HFF-Myc (cell line): ENCODE data around the gene CAPN12.
A peak's percentile ranks its signal among the peaks of the same experiment; 100 is the strongest.

Source experiments
- DNase-seq: peaks from one replicate; pipeline ENCODE4 v3.0.0-alpha.2; 2011; ENCODE audit warnings: low read depth; ENCODE audit errors: extremely low read depth
- H3K4me3 ChIP-seq: replicated peaks from 2 replicates; pipeline ENCODE4 v1.5.1; 2011; ENCODE audit warnings: low read depth, mild to moderate bottlenecking, control low read depth, low read length
- TF ChIP-seq, protein P1 (sequence below): IDR thresholded peaks from 2 replicates; pipeline ENCODE4 v1.5.1; 2012; ENCODE audit warnings: mild to moderate bottlenecking, low read depth, low read length, control low read depth; ENCODE audit errors: missing control alignments

The CAPN12 gene

DNA sequence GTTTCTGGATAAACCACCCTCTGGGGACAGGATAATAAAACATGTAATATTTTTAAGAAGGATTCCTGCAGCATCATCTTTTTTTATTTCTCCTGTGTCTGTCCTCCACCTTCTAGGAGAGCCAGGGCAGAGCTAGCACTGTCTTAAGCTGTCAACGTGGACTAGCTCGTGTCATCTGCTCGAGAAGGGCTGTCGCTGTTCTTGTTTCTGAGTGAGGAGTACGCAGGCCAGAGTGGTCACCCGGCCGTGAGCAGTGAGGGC, 13.9 kb downstream of the CAPN12 start:
- DNase-seq, result no peak
- TF ChIP-seq, protein P1, sequence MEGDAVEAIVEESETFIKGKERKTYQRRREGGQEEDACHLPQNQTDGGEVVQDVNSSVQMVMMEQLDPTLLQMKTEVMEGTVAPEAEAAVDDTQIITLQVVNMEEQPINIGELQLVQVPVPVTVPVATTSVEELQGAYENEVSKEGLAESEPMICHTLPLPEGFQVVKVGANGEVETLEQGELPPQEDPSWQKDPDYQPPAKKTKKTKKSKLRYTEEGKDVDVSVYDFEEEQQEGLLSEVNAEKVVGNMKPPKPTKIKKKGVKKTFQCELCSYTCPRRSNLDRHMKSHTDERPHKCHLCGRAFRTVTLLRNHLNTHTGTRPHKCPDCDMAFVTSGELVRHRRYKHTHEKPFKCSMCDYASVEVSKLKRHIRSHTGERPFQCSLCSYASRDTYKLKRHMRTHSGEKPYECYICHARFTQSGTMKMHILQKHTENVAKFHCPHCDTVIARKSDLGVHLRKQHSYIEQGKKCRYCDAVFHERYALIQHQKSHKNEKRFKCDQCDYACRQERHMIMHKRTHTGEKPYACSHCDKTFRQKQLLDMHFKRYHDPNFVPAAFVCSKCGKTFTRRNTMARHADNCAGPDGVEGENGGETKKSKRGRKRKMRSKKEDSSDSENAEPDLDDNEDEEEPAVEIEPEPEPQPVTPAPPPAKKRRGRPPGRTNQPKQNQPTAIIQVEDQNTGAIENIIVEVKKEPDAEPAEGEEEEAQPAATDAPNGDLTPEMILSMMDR, result no peak
- no peak overlapping the region for H3K4me3 ChIP-seq

DNA sequence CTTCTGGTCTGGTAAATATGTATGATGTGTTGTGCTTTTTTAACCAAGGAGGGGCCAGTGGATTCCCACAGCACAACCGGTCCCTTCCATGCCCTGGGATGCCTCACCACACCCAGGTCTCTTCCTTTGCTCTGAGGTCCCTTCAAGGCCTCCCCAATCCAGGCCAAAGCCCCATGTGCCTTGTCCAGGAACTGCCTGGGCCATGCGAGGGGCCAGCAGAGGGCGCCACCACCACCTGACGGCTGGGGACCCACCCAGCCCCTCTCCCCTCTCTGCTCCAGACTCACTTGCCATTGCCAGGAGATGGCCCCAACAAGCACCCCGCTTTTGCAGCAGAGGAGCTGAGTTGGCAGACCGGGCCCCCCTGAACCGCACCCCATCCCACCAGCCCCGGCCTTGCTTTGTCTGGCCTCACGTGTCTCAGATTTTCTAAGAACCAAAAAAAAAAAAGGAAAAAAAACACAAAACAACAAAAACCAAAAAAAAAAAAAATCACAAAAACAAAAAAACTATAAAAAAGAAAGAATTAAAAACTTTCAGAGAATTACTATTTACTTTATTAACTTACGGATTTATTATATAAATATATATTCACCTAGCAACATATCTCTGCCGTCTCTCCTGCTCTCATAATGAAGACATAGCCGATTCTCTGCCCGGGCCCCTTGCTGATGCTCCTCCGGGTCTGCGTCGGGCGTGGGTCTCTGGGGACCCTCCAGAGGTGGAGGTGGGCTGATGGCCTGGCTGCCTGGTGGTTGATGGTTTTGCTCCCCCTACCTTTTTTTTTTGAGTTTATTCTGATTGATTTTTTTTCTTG, 14.4 kb downstream of the CAPN12 start:
- H3K4me3 ChIP-seq, result no peak overlapping the region
- TF ChIP-seq, protein P1, result peak; percentile 87
- DNase-seq, result no peak

DNA sequence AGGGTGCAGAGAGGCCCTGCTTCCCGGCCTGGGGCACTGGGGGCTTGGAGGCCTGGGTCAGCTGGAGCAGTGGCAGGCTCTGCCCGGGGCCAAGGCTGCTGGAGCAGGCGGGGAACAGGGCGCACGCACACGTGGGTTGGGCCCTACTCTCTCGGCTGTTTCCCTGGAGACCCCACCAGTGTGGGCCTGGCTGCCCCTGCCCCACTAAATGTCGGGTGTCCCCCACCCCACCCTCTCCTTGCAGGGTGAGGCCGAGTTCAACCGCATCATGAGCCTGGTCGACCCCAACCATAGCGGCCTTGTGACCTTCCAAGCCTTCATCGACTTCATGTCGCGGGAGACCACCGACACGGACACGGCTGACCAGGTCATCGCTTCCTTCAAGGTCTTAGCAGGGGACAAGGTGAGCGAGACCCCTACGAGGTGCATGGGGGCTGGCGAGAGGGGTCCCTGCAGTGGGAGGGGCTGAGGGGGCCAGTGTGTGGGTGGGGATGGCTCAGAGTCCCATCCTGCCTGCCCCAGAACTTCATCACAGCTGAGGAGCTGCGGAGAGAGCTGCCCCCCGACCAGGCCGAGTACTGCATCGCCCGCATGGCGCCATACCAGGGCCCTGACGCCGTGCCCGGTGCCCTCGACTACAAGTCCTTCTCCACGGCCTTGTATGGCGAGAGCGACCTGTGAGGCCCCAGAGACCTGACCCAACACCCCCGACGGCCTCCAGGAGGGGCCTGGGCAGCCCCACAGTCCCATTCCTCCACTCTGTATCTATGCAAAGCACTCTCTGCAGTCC, 15.3 kb downstream of the CAPN12 start:
- H3K4me3 ChIP-seq, result no peak overlapping the region
- DNase-seq, result no peak
- TF ChIP-seq, protein P1, result no peak

DNA sequence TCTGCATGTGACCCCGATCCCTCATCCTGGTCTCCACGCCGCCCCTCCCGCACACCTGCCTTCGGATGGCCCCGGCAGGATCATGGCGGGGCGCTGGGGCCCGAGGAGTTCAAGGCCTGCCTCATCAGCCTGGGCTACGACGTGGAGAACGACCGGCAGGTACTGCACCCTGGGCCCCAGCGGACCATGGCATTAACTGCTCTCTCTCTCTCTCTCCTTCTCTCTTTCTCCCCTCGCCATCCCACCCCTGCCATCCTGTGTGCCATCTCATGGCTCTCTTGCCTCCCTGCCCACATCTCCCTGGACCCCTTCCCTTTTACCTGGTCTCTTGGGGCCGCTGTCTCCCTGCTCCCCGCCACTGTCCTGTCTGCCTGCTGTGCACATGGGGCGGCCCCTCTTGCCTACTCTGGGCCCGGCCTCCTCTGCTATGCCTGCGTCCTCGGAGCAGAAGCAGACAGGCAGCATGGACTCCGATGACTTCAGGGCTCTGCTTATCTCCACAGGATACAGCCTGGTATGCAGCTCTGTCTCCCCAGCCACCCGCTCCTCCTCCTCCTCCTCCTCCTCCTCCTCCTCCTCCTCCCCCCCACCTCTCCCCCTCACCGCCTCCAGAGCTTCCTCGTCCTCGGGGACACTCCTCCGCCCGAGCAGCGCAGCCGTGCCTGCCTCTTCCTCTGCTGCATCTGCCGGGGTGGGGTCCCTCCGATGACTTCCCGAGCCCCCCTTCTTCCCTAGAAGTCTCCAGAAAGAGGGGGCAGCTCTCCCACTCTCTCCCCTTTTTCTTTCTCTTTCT, 16.2 kb downstream of the CAPN12 start:
- H3K4me3 ChIP-seq, result no peak overlapping the region
- TF ChIP-seq, protein P1, result no peak
- DNase-seq, result no peak

DNA sequence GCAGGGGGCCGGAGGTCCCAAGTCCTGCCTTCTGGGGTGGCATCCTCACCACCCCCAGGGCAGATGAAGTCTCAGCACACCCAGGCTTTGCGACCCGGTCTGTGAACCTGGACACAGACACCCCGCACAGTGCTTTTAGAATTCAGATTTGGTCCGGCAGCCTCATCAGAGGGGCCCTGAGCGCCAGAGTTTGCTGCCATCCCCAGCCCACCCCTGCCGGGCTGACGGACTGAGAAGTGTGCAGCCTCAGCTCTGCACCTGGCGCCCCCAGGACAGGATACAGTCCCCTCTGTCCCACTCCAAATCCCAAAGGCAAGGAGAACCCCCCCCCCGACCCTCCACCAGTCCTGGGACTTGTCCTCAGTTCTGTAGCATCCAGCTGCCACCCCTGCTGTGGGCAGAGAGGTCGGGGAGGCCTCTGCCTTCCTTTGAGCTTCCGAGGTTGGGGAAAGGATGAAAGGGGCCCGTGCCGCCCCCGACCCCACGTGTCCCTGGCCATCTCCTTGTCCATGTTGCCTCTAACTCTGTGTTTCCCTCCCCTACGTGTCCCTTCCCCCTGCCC, 16.9 kb downstream of the CAPN12 start:
- no peak for DNase-seq
- TF ChIP-seq, protein P1, result no peak
- H3K4me3 ChIP-seq, result no peak overlapping the region

DNA sequence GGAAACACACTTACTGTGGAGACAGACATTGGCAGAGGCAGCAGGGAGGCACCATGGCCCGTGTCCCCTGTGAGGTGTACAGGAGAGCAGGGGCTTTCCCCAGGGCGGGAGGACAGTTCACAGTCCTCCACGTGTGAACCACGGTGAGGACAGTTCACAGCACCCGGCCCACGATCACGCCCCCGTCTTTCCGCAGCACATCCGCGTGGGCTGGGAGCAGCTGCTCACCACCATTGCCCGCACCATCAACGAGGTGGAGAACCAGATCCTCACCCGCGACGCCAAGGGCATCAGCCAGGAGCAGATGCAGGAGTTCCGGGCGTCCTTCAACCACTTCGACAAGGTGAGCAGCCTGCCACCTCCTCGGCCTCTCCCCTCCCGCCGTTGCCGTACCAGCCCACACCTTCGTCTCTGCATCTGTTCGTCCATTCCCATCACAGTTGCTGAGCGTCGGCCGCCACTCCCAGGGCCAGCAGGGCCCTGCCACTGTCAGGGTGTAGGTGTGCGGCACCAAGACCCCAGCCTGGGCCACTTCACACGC, 17.4 kb downstream of the CAPN12 start:
- DNase-seq, result no peak
- H3K4me3 ChIP-seq, result no peak overlapping the region
- TF ChIP-seq, protein P1, result no peak
